Breast epithelium (tissue), 3 donors: ENCODE data around the gene PGS1.

ENCODE experiments used
- CTCF ChIP-seq, 3 donors: fragments of 450-650 bp; IDR thresholded peaks; one replicate each; pipeline ENCODE4 v1.5.1; 2016 to 2017; ENCODE audit warnings: antibody characterized with exemption in 3 of 3, mild to moderate bottlenecking in 3 of 3, moderate library complexity in 3 of 3
- POLR2A ChIP-seq: fragments of 450-650 bp; IDR thresholded peaks from one replicate; pipeline ENCODE4 v1.6.1; 2016; ENCODE audit warnings: antibody characterized with exemption, mild to moderate bottlenecking, moderate library complexity
- POLR2AphosphoS5 ChIP-seq, 3 donors: sonication (generic); formaldehyde crosslinking; IDR thresholded peaks; one replicate each; pipeline ENCODE4 v1.6.1; 2017; ENCODE audit warnings: antibody characterized with exemption in 3 of 3

GRCh38 chr17:78392295-78392694 is 13.8 kb downstream of the PGS1 start:
- TF ChIP-seq CTCF (IDR thresholded peaks at IDR 0.05) (no peak), POLR2AphosphoS5 (IDR thresholded peaks at IDR 0.05) (no peak), POLR2A (no peak)
